GM19463 (cell line): ENCODE results near the gene SUPT6H.
"Not testable (repeated sequence)": the region's sequence is repeated elsewhere in the genome, so short reads cannot be mapped to it uniquely, and the experiment has no call there.

Source experiments
- ATAC-seq: cut with Tn5 transposase; IDR thresholded peaks from one replicate; pipeline ENCODE4 v1.9.1; 2021; ENCODE audit warnings: mild to moderate bottlenecking, moderate library complexity; ENCODE audit not compliant: unreplicated experiment

The SUPT6H gene

GRCh38 chr17:28646039-28646754, 15.8 kb upstream of the SUPT6H start:
- ATAC-seq, result no peak

GRCh38 chr17:28648698-28649097, 13.3 kb upstream of the SUPT6H start:
- no peak for ATAC-seq

- ATAC-seq, result no peak
These were observed 6.8 kb upstream of the SUPT6H start for GRCh38 chr17:28655160-28655559.

GRCh38 chr17:28657756-28658155, 4.2 kb upstream of the SUPT6H start:
- no peak for ATAC-seq

- ATAC-seq, result not testable (repeated sequence)
These were observed 3.7 kb upstream of the SUPT6H start for GRCh38 chr17:28658342-28658741.

- not testable (repeated sequence) for ATAC-seq
These were observed 3.1 kb upstream of the SUPT6H start for GRCh38 chr17:28658766-28659496.

GRCh38 chr17:28659497-28659881, 2.5 kb upstream of the SUPT6H start:
- ATAC-seq, result not testable (repeated sequence)

- no peak for ATAC-seq
These were observed 473 bp downstream of the SUPT6H start for GRCh38 chr17:28662527-28662829.

- no peak for ATAC-seq
These were observed 1.7 kb downstream of the SUPT6H start for GRCh38 chr17:28663723-28664122.

- ATAC-seq, result no peak
These were observed 4.0 kb downstream of the SUPT6H start for GRCh38 chr17:28665994-28666393.

GRCh38 chr17:28667870-28668269, 5.9 kb downstream of the SUPT6H start:
- no peak for ATAC-seq

GRCh38 chr17:28669918-28670317, 7.9 kb downstream of the SUPT6H start:
- ATAC-seq, result no peak

GRCh38 chr17:28675490-28675889, 13.5 kb downstream of the SUPT6H start:
- ATAC-seq, result no peak

- ATAC-seq, result no peak
These were observed 14.0 kb downstream of the SUPT6H start for GRCh38 chr17:28675980-28676379.

GRCh38 chr17:28682655-28683054, 20.6 kb downstream of the SUPT6H start:
- ATAC-seq, result no peak

GRCh38 chr17:28684963-28685362, 23.0 kb downstream of the SUPT6H start:
- no peak for ATAC-seq

- ATAC-seq, result no peak
These were observed 23.4 kb downstream of the SUPT6H start for GRCh38 chr17:28685366-28685765.

GRCh38 chr17:28686296-28686695, 24.3 kb downstream of the SUPT6H start:
- no peak for ATAC-seq

GRCh38 chr17:28688481-28688880, 26.5 kb downstream of the SUPT6H start:
- no peak for ATAC-seq

- ATAC-seq, result no peak
These were observed 27.0 kb downstream of the SUPT6H start for GRCh38 chr17:28689011-28689410.

- no peak for ATAC-seq
These were observed 31.9 kb downstream of the SUPT6H start for GRCh38 chr17:28693869-28694268.

- ATAC-seq, result no peak
These were observed 36.4 kb downstream of the SUPT6H start for GRCh38 chr17:28698253-28698941.
